ENCODE data around the gene CDC25A.

CDC25A gene

GRCh38 chr3:48208076-48208475 is 19.9 kb upstream of the CDC25A start:
- Histone ChIP-seq H3K4me2 (ENCODE audit: low read length) (no peak overlapping the region), H3K9me2 (ENCODE audit: low read depth, low read length) (no peaks in the 10 kb centered on the region), H3K36me3 (ENCODE audit: insufficient read depth, low read length) (no peaks in the 10 kb centered on the region), H3K4me3 (ENCODE audit: low read depth, low read length, poor library complexity, severe bottlenecking) (no peak overlapping the region), H3K4me1 (ENCODE audit: insufficient read depth, low read length, severe bottlenecking) (no peaks in the 10 kb centered on the region), H4K20me1 (ENCODE audit: insufficient read depth, low read length) (no peaks in the 10 kb centered on the region), H3F3A (ENCODE audit: insufficient read depth, low read length) (no peaks in the 10 kb centered on the region), H3K27ac (ENCODE audit: low read depth, low read length, poor library complexity, severe bottlenecking) (no peak overlapping the region), H3K79me2 (ENCODE audit: insufficient read depth, low read length) (no peaks in the 10 kb centered on the region), H3K27me3 (ENCODE audit: insufficient read depth, low read length) (no peaks in the 10 kb centered on the region), H3K9me3 (ENCODE audit: low read length) (no peaks in the 10 kb centered on the region), H3K9ac (ENCODE audit: low read length) (no peak overlapping the region), H2AFZ (ENCODE audit: low read length) (no peak overlapping the region)
- no peak for TF ChIP-seq EZH2 (IDR thresholded peaks at IDR 0.05; ENCODE audit: borderline replicate concordance, low read length)
- TF ChIP-seq, protein P1, sequence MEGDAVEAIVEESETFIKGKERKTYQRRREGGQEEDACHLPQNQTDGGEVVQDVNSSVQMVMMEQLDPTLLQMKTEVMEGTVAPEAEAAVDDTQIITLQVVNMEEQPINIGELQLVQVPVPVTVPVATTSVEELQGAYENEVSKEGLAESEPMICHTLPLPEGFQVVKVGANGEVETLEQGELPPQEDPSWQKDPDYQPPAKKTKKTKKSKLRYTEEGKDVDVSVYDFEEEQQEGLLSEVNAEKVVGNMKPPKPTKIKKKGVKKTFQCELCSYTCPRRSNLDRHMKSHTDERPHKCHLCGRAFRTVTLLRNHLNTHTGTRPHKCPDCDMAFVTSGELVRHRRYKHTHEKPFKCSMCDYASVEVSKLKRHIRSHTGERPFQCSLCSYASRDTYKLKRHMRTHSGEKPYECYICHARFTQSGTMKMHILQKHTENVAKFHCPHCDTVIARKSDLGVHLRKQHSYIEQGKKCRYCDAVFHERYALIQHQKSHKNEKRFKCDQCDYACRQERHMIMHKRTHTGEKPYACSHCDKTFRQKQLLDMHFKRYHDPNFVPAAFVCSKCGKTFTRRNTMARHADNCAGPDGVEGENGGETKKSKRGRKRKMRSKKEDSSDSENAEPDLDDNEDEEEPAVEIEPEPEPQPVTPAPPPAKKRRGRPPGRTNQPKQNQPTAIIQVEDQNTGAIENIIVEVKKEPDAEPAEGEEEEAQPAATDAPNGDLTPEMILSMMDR (IDR thresholded peaks at IDR 0.05; ENCODE audit: low read length) = no peak

GRCh38 chr3:48202632-48203031 is 14.4 kb upstream of the CDC25A start:
- no peaks in the 10 kb centered on the region for H4K20me1 ChIP-seq (ENCODE audit: insufficient read depth, low read length)
- no peaks in the 10 kb centered on the region for H3K9me2 ChIP-seq (ENCODE audit: low read depth, low read length)
- no peaks in the 10 kb centered on the region for H3K4me1 ChIP-seq (ENCODE audit: insufficient read depth, low read length, severe bottlenecking)
- no peaks in the 10 kb centered on the region for H3K27me3 ChIP-seq (ENCODE audit: insufficient read depth, low read length)
- H3K36me3 ChIP-seq (ENCODE audit: insufficient read depth, low read length) = no peaks in the 10 kb centered on the region
- no peak overlapping the region for H3K4me3 ChIP-seq (ENCODE audit: low read depth, low read length, poor library complexity, severe bottlenecking)
- H3K27ac ChIP-seq (ENCODE audit: low read depth, low read length, poor library complexity, severe bottlenecking) = no peak overlapping the region
- H2AFZ ChIP-seq (ENCODE audit: low read length) = no peak overlapping the region
- TF ChIP-seq, protein P1 (IDR thresholded peaks at IDR 0.05; ENCODE audit: low read length) = no peak
- no peaks in the 10 kb centered on the region for H3K79me2 ChIP-seq (ENCODE audit: insufficient read depth, low read length)
- H3K4me2 ChIP-seq (ENCODE audit: low read length) = no peak overlapping the region
- no peaks in the 10 kb centered on the region for H3K9me3 ChIP-seq (ENCODE audit: low read length)
- no peak overlapping the region for H3K9ac ChIP-seq (ENCODE audit: low read length)
- no peaks in the 10 kb centered on the region for H3F3A ChIP-seq (ENCODE audit: insufficient read depth, low read length)

- no peak overlapping the region for H3K27ac ChIP-seq (ENCODE audit: low read depth, low read length, poor library complexity, severe bottlenecking)
- no peaks in the 10 kb centered on the region for H3K9me3 ChIP-seq (ENCODE audit: low read length)
- no peaks in the 10 kb centered on the region for H3K36me3 ChIP-seq (ENCODE audit: insufficient read depth, low read length)
- no peaks in the 10 kb centered on the region for H4K20me1 ChIP-seq (ENCODE audit: insufficient read depth, low read length)
- peaks cover 18% of the 10 kb centered on the region for H3K4me1 ChIP-seq (ENCODE audit: insufficient read depth, low read length, severe bottlenecking)
- no peaks in the 10 kb centered on the region for H3K27me3 ChIP-seq (ENCODE audit: insufficient read depth, low read length)
- no peaks in the 10 kb centered on the region for H3K9me2 ChIP-seq (ENCODE audit: low read depth, low read length)
- H3K79me2 ChIP-seq (ENCODE audit: insufficient read depth, low read length) = no peaks in the 10 kb centered on the region
- H3K9ac ChIP-seq (ENCODE audit: low read length) = no peak overlapping the region
- H3F3A ChIP-seq (ENCODE audit: insufficient read depth, low read length) = no peaks in the 10 kb centered on the region
- no peak overlapping the region for H2AFZ ChIP-seq (ENCODE audit: low read length)
- H3K4me3 ChIP-seq (ENCODE audit: low read depth, low read length, poor library complexity, severe bottlenecking) = no peak overlapping the region
- no peak for TF ChIP-seq EZH2 (IDR thresholded peaks at IDR 0.05; ENCODE audit: borderline replicate concordance, low read length)
- TF ChIP-seq, protein P1 (IDR thresholded peaks at IDR 0.05; ENCODE audit: low read length) = no peak
- no peak overlapping the region for H3K4me2 ChIP-seq (ENCODE audit: low read length)
These were observed 10.9 kb upstream of the CDC25A start for GRCh38 chr3:48199117-48199516.
